Panc1 (cell line): ENCODE measurements around the gene TPBGL.

Source experiments
- POLR2AphosphoS5 ChIP-seq: IDR thresholded peaks from 2 replicates; pipeline ENCODE4 v1.6.1; 2012; ENCODE audit warnings: mild to moderate bottlenecking, low read depth, low read length, moderate library complexity
- TCF7L2 ChIP-seq: IDR thresholded peaks from 2 replicates; pipeline ENCODE4 v1.6.1; 2011; ENCODE audit warnings: mild to moderate bottlenecking, low read depth, low read length, inconsistent platforms
- TF ChIP-seq, protein P1 (sequence below): fragments of 450-650 bp; IDR thresholded peaks from 2 replicates; pipeline ENCODE4 v1.5.1; 2017; ENCODE audit warnings: mild to moderate bottlenecking
- TF ChIP-seq, protein P2 (sequence below), 2 experiments: IDR thresholded peaks; 2 replicates each; pipeline ENCODE4 v1.6.1; 2011 to 2012; ENCODE audit warnings: low read depth in 2 of 2, control low read depth in 1 of 2, low read length in 1 of 2, mild to moderate bottlenecking in 1 of 2, moderate library complexity in 1 of 2; ENCODE audit not compliant: insufficient read depth in 1 of 2

DNA sequence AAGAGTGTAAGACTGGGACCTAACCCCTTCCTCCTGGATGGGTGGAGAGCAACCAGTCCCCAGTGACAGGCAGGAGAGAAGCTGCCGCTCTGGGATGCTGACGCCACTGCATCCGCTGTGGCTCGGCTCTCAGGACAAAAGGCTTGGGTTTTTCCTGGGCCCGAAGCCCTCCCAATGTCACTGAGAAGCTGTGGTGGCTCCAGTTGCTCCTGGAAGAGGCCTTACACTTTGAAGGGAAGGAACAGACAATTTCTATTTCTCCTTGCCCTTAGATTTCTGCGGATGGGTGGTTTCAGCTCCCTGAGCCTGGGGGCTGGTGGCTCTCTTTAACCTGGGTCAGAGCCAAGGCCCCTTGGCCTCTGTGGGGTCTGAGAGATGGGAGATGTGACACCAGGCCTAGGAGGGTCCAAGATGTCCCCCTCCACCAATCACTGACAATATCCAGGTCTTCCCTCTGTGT is 21.4 kb downstream of the TPBGL start:
- TF ChIP-seq, protein P1, sequence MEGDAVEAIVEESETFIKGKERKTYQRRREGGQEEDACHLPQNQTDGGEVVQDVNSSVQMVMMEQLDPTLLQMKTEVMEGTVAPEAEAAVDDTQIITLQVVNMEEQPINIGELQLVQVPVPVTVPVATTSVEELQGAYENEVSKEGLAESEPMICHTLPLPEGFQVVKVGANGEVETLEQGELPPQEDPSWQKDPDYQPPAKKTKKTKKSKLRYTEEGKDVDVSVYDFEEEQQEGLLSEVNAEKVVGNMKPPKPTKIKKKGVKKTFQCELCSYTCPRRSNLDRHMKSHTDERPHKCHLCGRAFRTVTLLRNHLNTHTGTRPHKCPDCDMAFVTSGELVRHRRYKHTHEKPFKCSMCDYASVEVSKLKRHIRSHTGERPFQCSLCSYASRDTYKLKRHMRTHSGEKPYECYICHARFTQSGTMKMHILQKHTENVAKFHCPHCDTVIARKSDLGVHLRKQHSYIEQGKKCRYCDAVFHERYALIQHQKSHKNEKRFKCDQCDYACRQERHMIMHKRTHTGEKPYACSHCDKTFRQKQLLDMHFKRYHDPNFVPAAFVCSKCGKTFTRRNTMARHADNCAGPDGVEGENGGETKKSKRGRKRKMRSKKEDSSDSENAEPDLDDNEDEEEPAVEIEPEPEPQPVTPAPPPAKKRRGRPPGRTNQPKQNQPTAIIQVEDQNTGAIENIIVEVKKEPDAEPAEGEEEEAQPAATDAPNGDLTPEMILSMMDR, result no peak
- TF ChIP-seq, protein P2, sequence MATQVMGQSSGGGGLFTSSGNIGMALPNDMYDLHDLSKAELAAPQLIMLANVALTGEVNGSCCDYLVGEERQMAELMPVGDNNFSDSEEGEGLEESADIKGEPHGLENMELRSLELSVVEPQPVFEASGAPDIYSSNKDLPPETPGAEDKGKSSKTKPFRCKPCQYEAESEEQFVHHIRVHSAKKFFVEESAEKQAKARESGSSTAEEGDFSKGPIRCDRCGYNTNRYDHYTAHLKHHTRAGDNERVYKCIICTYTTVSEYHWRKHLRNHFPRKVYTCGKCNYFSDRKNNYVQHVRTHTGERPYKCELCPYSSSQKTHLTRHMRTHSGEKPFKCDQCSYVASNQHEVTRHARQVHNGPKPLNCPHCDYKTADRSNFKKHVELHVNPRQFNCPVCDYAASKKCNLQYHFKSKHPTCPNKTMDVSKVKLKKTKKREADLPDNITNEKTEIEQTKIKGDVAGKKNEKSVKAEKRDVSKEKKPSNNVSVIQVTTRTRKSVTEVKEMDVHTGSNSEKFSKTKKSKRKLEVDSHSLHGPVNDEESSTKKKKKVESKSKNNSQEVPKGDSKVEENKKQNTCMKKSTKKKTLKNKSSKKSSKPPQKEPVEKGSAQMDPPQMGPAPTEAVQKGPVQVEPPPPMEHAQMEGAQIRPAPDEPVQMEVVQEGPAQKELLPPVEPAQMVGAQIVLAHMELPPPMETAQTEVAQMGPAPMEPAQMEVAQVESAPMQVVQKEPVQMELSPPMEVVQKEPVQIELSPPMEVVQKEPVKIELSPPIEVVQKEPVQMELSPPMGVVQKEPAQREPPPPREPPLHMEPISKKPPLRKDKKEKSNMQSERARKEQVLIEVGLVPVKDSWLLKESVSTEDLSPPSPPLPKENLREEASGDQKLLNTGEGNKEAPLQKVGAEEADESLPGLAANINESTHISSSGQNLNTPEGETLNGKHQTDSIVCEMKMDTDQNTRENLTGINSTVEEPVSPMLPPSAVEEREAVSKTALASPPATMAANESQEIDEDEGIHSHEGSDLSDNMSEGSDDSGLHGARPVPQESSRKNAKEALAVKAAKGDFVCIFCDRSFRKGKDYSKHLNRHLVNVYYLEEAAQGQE (IDR thresholded peaks at IDR 0.05; ENCODE audit: insufficient read depth in 1 of 2, low read depth in 2 of 2, low read length in 1 of 2), result no peak
- TF ChIP-seq POLR2AphosphoS5 (peak; percentile 75), TCF7L2 (no peak)
